ENCODE measurements around the gene PRKCZ.
A peak's percentile ranks its signal among the peaks of the same experiment; 100 is the strongest.

The PRKCZ gene

DNA sequence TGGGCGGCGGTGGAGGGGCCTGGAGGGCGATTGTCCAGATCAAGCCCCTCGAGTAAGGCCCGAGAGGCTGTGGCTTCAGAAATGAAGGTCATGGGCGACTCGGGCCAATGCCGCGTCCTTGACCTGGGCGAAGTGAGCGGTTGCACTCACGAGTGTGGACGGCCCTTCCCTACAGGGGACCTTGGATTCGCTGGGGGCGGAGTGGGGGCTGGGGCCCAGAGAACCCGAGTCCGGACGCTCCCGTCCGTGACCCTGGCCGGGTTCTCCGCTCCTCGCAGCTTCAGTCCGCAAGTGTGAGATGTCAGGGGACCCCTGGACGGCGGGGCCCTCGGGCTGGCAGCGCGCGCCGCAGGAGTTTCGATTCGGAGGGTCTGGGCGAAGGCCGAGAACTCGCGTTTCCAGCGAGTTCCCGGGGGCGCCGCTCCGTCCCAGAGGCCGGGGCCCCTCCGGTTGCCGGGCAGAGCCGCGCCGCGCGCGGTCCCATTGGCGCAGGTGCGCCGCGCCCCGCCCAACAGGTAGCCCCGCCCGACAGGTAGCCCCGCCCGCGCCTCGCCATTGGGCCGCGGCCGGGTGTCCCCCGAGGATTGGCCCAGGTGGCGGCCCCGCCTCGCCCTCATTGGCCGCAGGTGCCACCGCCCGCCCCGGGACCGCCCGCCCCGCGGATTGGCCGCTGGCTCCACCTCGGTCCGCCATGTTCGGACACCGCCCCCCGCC is at the start of gene PRKCZ:
Gene PRKCZ, plus strand, starts transcription at position 694 of the 714 bp plus-strand sequence. CDS start 220 bp downstream, outside the sequence.
- DNase-seq (ENCODE audit: extremely low read depth, low read depth), result no peak
- H3K4me3 ChIP-seq (replicated peaks; ENCODE audit: low read depth, low read length), result peak within 1 kb of the TSS; percentile 20
- TF ChIP-seq, protein P1, sequence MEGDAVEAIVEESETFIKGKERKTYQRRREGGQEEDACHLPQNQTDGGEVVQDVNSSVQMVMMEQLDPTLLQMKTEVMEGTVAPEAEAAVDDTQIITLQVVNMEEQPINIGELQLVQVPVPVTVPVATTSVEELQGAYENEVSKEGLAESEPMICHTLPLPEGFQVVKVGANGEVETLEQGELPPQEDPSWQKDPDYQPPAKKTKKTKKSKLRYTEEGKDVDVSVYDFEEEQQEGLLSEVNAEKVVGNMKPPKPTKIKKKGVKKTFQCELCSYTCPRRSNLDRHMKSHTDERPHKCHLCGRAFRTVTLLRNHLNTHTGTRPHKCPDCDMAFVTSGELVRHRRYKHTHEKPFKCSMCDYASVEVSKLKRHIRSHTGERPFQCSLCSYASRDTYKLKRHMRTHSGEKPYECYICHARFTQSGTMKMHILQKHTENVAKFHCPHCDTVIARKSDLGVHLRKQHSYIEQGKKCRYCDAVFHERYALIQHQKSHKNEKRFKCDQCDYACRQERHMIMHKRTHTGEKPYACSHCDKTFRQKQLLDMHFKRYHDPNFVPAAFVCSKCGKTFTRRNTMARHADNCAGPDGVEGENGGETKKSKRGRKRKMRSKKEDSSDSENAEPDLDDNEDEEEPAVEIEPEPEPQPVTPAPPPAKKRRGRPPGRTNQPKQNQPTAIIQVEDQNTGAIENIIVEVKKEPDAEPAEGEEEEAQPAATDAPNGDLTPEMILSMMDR (IDR thresholded peaks at IDR 0.05; ENCODE audit: low read depth, low read length, missing control alignments), result no peak

DNA sequence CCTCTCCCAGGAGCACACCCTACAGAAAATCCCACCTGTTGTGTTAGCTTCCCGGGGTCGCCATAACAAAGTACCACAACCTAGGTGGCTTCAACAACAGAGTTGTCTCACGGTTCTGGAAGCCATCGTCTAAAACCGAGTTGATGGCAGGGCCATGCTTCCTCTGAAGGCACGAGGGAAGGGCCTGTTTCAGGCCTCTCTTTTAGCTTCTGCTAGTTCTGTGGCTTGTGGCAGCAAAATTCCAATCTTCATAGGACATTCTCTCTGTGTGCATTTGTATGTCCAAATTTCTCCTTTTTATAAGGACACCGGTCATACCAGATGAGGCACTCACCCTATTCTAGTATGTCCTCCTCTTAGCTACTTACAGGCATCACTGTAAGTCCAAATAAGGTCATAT is 49.8 kb upstream of the PRKCZ start:
- TF ChIP-seq, protein P1 (IDR thresholded peaks at IDR 0.05; ENCODE audit: low read depth, low read length, missing control alignments), result no peak
- no peak overlapping the region for H3K4me3 ChIP-seq (replicated peaks; ENCODE audit: low read depth, low read length)
- DNase-seq (ENCODE audit: extremely low read depth, low read depth), result no peak

DNA sequence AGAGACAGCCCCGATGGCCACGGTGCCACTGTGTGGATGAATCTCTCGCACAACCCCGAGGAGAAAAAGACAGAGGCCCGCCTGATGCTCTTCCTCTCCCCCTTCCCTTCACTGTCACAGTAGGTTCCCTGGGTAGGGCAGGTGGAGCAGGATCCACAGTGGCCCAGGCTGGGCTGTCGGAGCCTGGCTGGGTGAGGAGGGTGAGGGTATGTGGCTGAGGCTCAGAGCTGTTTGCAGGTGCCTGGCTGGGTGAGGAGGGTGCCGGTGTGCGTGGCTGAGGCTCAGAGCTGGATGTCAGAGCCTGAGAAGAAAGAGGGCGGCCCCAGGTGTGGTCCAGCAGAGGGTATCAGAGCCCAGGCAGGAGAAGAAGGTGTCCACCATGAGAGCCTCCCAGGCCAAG is 49.4 kb upstream of the PRKCZ start:
- DNase-seq (ENCODE audit: extremely low read depth, low read depth), result no peak
- TF ChIP-seq, protein P1 (IDR thresholded peaks at IDR 0.05; ENCODE audit: low read depth, low read length, missing control alignments), result no peak
- no peak overlapping the region for H3K4me3 ChIP-seq (replicated peaks; ENCODE audit: low read depth, low read length)

DNA sequence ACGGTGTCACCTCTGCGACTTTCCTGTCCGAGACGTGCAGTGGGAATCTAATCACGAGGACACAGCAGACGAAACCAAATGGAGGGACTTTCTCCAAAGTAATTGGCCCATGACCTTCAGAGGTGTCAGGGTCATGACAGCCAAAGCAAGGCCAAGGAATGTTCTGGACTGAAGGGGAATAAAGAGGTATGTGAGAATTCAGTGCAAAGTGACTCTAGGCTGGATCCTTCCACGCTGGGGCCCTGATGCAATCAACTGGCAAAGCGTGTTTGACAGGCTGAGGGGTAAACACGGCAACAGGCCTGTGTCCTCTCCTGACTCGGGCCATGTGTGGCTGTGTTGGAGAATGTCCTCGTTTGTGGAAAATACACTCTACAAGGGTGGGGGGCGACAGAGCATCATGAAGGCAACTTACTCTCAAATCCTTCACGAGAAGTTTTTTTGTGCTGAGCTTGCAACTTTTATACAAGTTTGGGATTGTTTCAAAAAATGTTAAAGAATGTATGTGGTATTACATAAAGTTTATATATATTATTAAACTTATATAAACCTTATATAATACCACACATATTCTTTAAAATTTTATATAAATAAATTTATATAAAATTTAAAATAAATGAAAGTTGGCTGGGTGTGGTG is 48.3 kb upstream of the PRKCZ start:
- TF ChIP-seq, protein P1 (IDR thresholded peaks at IDR 0.05; ENCODE audit: low read depth, low read length, missing control alignments), result no peak

DNA sequence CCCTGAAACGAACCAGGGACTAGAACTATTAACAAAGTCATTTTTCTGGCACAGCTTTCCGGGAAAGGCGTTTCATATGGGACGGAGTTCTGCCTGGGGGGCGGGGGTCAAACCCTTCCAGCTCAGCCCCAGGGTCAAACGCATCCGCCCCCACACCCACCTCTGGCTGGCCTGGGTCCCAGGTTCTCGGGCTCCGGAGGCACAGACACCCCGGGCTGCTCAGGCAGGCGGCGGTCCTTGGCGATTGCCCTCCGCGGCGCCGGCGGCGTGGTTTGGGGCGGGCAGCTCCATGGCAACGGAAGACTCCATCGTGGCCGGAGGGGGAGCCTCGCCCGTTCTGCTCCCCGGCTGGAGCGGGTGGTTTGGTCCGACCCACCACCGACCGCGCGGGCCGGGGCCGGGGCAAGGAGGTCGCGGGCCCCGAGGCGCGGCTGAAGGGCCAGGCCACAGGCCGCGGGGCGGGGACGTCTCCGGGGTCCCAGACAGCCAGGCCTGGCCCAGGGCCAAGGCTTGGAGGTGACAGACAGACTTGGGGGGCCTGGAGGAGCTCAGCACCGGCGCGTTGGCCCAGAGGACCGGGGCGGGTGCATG is 46.6 kb upstream of the PRKCZ start, which contains the start of gene CFAP74:
Gene CFAP74, minus strand, starts transcription at position 246 of the 591 bp plus-strand sequence. CDS start 12,830 bp downstream, outside the sequence.
- TF ChIP-seq, protein P1 (IDR thresholded peaks at IDR 0.05; ENCODE audit: low read depth, low read length, missing control alignments), result no peak
- H3K4me3 ChIP-seq (replicated peaks; ENCODE audit: low read depth, low read length), result peak within 1 kb of the TSS; percentile 2; the same call in 1 of the 2 replicates
- DNase-seq (ENCODE audit: extremely low read depth, low read depth), result no peak

More for the DNA sequence above, 48.3 kb upstream of the PRKCZ start:
- DNase-seq (ENCODE audit: extremely low read depth, low read depth), result no peak
- H3K4me3 ChIP-seq (replicated peaks; ENCODE audit: low read depth, low read length), result no peak overlapping the region

DNA sequence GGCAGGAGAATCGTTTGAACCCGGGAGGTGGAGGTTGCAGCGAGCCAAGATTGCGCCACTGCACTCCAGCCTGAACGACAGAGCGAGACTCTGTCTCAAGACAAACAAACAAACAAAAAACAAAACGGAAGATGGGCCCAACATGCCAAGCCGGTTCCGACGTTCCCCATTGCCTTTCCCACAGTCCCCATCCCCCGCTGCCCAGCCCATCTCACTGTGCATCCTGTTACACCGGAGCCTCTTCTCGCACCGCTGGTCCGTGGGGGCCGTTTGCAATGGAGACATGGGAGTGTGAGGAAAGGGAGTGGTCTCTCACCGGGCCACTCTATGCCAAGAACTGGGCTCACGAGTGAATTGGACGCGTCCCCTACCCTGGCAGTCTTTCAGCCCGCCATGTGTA is 45.4 kb upstream of the PRKCZ start:
- no peak overlapping the region for H3K4me3 ChIP-seq (replicated peaks; ENCODE audit: low read depth, low read length)
- TF ChIP-seq, protein P1 (IDR thresholded peaks at IDR 0.05; ENCODE audit: low read depth, low read length, missing control alignments), result no peak
- no peak for DNase-seq (ENCODE audit: extremely low read depth, low read depth)
